AG09319 (cell line): Measurements from ENCODE around the gene RHBDF1.
"Not testable (repeated sequence)": the region's sequence is repeated elsewhere in the genome, so short reads cannot be mapped to it uniquely, and the experiment has no call there.

Source experiments
- DNase-seq: peaks from one replicate; pipeline ENCODE4 v3.0.0-alpha.2; 2010; ENCODE audit warnings: low read depth; ENCODE audit errors: extremely low read depth
- CTCF ChIP-seq: IDR thresholded peaks from 2 replicates; pipeline ENCODE4 v1.5.1; 2011; ENCODE audit warnings: low read depth, mild to moderate bottlenecking, inconsistent platforms, low read length, moderate library complexity

RHBDF1 gene

DNA sequence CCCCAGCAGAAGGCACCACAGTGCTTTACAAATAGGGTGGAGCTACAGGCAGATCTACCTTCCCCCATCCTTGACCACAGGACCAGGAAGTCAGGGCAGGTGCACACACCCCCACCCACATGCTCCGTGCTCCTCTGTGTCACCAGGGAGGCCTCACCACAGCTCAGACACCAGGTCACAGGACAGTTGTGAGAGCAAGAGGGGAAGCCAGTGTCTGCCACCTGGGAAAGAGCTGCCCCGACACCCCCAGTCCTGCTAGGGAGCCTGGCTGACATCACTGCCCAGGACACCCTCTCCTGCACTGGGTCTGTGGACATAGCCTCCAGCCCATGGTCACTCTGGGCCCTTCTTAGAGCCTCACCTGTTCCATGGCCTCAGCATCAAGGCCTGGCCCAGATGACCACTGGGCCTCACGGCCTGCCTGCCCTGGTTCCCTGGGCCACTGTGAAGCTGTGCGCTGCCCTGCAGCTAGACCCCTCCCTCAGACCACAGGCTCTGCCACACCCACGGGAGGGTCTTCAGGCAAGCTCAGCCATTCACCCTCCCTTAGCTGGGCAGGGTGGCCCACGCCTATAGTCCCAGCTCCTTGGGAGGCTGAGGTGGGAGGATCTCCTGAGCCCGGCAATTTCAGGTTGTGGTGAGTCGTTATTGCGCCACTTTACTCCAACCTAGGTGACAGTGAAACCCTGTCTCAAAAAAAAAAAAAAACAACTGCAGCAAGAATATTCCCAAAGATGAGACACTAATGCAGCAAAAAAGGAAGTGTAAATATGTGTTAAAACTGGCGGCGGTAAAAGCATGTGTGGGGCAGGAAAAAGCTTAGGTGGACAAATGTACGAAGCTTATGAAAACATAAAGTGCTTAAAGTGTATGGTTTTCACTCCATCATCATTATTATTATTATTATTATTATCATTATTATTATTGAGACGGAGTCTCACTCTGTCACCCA lies 33.2 kb downstream of the RHBDF1 start:
- no peak for DNase-seq
- TF ChIP-seq CTCF: no peak

DNA sequence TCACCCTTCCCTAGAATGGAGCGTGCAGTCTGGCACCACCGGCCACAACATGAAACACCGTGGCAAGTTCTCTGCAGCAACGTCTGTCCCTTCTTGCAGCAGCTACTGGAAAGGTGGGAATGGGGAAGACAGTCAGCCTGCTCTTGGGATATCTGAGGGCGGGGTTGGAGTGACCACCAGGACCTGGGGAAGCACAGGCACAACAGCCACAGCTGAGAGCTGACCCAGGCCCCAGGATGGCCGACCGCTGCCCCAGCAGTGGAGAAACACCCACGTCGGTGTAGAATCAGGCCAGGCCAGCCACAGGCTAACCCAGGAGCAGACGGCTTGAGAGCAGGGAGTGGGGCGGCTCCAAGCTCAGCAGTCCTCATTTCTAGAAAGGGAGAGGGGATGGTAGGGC lies 34.2 kb downstream of the RHBDF1 start:
- not testable (repeated sequence) for DNase-seq

DNA sequence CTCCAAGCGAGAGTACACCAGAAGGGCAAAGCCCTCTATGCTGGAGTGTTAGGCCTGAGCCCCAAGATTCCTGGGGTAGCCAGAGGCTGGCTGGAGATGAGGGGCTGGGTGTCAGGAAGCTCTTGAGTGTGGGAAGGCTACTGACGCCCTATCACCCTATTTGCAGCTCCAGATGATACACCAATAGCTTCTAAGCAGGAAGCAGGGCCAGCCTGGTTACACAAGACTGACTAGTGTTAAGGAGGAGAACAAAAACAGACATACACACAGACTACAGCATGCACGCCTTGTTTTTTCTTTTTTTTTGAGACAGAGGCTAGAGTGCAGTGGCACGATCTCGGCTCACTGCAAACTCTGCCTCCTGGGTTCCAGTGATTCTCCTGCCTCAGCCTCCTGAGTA lies 34.9 kb downstream of the RHBDF1 start:
- TF ChIP-seq CTCF: no peak
- no peak for DNase-seq

DNA sequence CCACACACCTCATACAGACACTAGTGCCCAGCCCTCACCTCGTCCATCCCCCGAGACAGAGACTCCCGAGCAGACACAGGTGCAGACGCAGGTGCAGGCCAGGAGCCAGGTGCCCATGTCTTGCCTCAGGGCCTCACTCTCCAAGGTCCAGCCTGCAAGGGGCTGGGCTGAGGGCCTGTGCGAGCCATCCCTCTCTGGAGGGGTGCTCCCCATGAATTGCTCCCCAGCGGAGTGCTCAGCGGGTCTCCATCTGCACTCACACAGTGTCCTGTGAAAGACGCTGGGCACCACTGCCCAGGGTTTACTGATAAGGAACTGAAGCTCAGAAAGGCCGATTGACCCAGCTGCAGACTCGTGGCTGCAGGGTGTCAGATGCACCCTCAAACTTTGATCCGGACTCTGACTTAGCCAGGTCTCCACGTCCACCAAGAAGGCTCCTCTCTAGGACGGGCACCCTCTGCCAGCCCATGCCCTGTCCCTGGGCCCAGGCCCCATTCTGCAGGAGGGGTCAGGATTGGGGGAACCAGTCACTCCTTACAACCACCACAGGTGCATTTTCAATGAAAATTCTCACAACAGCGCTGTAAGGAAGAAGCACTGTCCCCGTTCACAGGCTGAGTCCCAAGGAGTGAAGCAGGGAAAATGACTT lies 36.0 kb downstream of the RHBDF1 start:
- DNase-seq: no peak
- TF ChIP-seq CTCF: no peak

DNA sequence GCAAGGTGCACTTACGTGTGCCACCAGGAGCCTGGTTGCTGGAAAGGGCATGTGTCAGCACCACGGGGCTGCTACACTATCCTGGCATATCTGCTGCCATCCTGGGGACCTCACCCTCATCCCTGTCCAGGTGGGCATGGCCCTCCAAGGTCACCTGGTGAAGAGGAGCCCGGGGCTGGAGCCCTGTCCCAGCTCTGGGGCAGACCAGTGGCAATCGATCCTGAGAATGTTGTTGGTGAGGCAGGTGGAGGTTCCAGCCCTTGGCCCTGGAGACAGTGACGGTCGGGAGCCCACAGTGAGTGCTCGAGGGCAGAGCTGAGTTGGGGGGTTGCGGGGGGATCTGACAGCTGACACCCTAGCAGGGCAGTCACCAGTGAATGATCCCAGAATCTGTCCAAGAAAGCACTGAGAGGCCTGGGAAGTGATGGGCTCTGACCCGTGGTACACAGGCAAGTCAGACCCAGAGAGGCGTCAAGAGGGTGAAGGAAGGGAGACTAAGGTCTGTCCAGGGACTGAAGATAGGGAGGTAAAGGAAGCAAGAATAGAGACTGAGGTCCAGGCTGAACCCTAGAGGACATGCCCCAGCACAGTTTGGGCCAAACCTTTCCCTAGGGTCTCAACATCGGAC lies 36.6 kb downstream of the RHBDF1 start:
- DNase-seq: no peak
- no peak for TF ChIP-seq CTCF

DNA sequence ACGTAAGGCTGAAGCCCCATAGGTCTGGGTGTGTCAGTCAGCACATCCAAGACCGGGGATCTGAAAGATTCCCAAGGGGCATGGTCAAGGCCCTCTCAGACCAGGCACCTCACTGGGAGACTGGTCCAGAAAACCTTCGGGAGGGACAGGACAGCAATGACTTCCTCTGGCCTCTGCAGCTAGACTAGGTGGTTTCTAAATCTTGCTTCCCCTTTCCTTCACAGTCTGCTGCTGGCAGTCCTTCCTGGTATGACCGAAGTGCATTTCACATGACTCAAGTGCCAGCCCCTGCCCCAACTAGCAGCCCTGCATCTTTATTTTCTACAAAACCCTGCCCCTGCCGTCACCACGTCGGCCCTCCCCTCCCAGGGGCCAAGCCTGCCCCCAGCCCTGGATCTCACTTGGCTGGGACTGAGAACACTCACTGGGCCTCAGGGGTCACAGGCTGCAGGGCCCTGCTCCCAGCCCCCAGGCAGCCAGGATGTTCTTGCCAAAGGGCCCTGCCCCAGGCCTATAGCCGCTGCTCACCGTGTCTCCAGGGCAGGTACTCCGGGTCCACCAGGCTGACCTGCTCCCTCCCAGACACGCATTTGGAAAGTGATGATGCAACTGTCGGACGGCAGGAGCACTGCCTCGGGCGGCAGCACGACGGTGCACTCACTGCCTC lies 37.3 kb downstream of the RHBDF1 start:
- no peak for TF ChIP-seq CTCF
- no peak for DNase-seq

DNA sequence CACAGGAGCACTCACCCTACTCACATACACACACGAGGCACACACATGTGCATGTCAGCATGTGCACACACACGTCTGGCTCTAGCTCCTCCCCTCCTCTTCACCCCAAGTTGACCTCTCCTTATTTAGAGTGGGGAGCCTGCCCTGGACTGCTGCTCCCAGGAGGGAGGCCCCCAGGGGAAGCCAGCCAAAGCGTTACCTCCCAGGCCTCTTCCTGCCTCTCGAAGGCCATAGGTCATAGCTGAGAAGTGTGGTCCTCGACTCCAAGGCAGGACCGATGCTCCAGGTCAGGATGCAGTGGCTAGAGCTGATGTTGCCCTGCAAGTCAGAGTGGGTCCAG lies 37.8 kb downstream of the RHBDF1 start:
- TF ChIP-seq CTCF: no peak
- no peak for DNase-seq
